NT2/D1 (cell line): ENCODE measurements around the gene CRISPLD2.

Source experiments
- SUZ12 ChIP-seq: IDR thresholded peaks from 2 replicates; pipeline ENCODE4 v1.6.1; 2011; ENCODE audit not compliant: insufficient read length, insufficient read depth; ENCODE audit errors: extremely low read depth
- YY1 ChIP-seq: IDR thresholded peaks from 2 replicates; pipeline ENCODE4 v1.6.1; 2011; ENCODE audit not compliant: insufficient read length, insufficient read depth
- ZNF274 ChIP-seq: IDR thresholded peaks from 2 replicates; pipeline ENCODE4 v1.6.1; 2011; ENCODE audit warnings: mild to moderate bottlenecking, low read depth, low read length

DNA sequence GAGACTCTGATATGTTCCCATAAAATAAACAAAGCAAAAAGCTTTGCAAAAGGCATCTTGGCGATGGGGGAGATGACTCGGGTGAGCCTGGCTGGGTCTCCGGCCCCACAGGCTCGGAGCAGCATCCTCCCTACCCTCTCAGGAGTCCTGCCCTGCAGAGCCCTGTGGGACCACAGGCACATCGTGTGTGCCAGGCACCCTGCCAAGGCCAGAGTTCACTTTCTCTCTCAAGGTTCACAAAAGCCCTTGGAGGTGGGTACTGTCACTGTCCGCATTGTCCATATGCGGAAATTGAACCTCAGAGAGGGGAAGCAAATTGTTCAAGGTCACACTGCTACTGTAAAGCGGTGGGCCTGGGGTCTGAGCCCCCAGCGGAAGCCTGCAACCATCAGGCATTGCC is 48.5 kb downstream of the CRISPLD2 start:
- TF ChIP-seq ZNF274 (no peak), YY1 (no peak), SUZ12 (no peak)
